ENCODE measurements around the gene CCDC187.

GRCh38 chr9:136268735-136269134, 35.2 kb downstream of the CCDC187 start:
- TF ChIP-seq CTCF (IDR thresholded peaks at IDR 0.05) (no peak), POLR2A (IDR thresholded peaks at IDR 0.05) (no peak), POLR2AphosphoS5 (IDR thresholded peaks at IDR 0.05) (no peak), EP300 (IDR thresholded peaks at IDR 0.05) (no peak)

All from upper lobe of left lung (tissue), 4 donors.